Measurements from ENCODE around the gene PRR23C.
"Not testable (repeated sequence)": the region's sequence is repeated elsewhere in the genome, so short reads cannot be mapped to it uniquely, and the experiment has no call there.

Gene PRR23C

GRCh38 chr3:139044366-139045210 is at the start of gene PRR23C:
Gene PRR23C, minus strand, starts transcription at chr3:139044892. Its CDS starts 272 bp downstream, at chr3:139044620.
- no peak for DNase-seq

DNA sequence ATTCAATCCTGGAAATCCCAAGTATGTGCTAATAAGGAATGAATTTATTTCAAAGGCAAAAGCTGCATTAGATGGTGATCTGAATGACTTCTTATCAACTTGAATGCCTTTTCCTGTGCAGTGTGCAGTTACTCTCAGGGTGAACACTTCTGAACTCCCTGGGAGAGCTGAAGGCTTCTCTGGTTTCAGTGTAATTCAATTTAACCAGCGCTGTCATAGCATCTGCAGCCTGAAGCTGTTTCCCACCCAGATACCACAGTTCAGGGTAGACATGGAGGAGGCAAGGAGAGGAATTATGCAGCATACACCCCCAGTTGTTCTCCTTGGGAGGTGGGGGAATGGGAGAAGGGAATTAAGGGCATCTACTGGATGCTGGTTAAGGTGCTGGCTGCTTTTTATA is 49.1 kb upstream of the PRR23C start:
- no peak for DNase-seq

DNA sequence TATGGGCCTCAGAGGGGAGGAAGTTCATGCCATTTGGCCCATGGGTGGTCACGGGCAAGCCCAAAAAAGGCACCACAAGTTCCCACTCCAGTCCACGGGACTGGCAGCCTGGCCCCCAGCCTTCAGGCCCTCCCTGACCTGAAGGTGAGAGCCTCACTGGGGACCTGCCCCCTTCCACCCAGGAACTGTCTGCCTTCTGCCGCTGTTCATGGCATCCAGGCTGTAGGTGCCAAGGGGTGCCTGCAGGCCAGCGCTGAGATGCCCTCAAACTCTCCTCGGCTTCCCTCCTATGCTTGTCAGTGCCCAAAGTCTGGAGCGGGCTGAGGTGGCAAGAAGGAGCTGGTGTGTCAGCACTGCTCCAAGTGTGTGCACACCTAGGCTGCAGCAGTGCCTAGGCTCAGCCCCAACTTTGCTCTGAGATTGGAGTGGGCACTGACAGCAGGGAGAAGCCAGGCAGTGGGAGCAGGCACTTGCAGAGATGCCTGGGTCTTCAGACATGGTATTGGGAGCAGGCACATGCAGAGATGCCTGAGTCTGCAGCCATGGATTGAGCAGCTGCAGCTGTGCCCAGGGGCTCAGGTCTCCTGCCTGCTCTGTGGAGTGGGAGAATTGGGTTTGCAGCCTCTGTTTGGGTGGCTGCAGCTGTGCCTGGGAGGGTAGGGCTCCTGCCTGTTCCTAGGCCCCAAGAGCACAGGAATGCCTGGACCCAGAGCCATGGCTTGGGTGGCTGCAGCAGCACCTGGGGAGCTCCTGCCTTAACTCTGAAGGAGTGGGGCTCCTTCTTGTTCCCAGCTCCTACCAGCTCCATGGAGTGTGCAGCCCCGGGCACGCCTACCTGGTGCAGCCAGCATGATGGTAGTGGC is 44.0 kb upstream of the PRR23C start:
- DNase-seq: no peak

- DNase-seq: no peak
Measured at GRCh38 chr3:139087621-139088020, 42.9 kb upstream of the PRR23C start.

GRCh38 chr3:139084176-139084575 is 39.5 kb upstream of the PRR23C start:
- DNase-seq: no peak

DNA sequence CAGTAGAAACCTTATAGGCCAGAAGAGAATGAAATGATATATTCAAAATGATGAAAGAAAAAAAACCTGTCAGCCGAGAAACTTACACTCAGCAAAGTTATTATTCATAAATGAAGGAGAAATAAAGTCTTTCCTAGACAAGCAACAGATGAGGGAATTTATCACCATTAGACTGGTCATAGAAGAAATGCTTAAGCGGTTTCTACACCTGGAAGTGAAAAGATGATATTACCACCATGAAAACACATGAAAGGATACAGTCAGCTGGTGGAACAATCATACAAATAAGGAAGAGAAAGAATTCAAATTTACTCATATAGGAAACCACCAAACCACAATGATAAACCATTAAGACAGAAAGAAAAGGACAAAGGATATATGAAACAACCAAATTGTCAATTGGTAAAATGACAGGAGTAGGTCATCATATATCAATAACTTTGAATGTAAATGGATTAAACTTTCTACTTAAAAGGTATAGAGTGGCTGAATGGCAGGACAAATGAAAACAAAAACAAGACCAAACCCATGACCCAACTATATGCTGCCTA is 29.9 kb upstream of the PRR23C start:
- no peak for DNase-seq

DNA sequence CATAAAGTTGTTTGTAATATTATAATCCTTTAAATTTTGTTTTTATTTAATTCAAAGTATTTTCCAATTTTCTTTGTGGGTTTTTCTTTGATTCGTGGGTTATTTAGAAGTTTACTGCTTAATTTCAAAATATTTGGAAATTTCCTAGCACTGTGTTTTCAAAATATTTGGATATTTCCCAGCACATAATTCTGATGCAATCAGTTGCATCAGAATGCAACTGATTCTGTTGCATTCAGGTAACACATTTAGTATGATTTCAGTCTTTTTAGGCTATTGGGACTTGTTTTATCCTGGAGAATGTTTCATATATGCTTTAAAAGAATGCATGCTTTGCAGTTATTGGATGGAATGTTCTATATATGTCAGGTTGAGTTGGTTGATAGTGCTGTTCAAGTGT is 18.2 kb upstream of the PRR23C start:
- DNase-seq: no peak

DNA sequence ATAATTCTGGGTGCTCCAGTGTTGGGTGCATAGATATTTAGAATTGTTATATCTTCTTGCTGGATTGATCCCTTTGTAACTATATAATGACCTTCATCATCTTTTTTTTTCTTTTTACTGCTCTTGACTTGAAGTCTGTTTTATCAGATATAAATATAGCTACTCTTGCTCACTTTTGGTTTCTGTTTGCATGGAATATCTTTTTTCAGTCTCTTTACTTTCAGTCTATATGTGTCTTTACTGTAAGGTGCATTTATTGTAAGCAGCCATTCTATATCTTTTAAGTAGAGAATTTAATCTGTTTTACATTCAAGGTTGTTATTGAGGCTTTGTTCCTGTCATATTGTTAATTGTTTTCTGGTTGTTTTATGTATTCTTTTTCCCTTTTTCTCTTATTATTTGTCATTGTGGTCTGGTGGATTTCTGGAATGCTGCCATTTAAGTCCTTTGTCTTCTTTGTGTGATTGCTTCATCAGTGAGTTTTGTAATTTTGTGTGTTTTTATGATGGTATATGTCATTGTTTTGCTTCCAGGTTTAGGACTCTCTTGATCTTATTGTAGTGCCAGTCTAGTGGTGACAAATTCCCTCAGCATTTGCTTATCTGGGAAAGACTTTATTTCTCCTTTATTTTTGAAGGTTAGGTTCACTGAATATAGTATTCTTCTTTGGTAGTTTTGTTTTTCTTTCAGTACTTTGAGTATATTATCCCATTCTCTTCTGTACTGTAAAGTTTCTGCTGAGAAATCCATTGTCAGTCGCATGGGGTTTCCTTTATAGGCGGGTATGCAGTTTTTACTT is 8.3 kb upstream of the PRR23C start:
- no peak for DNase-seq

GRCh38 chr3:139043554-139044365 is 932 bp downstream of the PRR23C start:
- DNase-seq: no peak

DNA sequence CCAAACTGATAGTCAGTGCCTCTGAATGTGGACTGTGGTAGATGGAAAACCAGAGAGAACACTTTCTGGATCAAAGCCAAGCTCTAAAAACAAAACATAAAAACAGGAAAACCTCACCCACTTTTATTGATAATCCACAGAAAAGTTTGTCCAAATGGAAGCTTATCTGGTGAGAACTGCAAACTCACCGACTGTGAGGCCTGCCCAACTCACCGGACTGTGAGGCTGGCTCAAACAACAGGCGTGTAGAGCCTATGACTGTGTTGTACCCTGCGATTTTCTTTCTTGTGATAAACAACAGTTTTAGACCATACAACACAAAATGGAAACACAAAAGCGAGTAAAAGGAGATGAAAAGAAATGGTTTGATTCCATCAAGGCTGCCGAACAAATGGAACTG is 7.2 kb downstream of the PRR23C start:
- DNase-seq: no peak

GRCh38 chr3:139032326-139033002 is 12.2 kb downstream of the PRR23C start:
- DNase-seq: no peak

DNA sequence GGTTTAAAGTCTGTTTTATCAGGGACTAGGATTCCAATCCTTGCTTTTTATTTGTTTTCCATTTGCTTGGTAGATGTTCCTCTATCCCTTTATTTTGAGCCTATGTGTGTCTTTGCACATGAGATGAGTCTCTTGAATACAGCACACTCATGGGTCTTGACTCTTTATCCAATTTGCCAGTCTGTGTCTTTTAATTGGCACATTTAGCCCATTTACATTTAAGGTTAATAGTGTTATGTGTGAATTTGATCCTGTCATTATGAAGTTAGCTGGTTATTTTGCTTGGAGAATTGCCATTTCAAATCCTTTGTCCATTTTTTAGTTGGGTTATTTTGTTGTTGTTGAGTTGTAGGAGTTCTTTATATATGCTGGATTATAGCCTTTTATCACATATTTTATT is 14.1 kb downstream of the PRR23C start:
- not testable (repeated sequence) for DNase-seq

- no peak for DNase-seq
Measured at GRCh38 chr3:139024968-139025367, 19.7 kb downstream of the PRR23C start.

DNA sequence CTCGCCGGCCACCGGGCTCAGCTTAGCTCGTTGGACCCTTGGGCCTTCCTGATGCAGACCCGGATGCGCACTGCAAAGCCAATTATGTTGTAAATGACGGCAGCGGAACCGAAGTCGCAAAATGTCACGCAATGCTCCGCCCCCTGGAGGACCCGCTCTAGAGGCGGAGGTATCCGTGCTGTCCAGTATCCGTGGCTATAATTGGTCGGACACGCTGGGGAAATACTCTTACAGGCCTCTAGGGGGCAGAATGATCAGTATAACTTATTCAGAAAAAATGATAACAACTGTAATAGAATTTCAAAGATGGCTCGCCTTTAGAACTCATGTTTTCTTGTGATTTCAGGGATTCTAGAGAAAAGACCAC is 23.8 kb downstream of the PRR23C start, which contains the start of gene PRR23B:
Gene PRR23B (minus strand): TSS at position 59 of the 367 bp plus-strand sequence. CDS start 265 bp downstream, outside the sequence.
- DNase-seq: no peak

DNA sequence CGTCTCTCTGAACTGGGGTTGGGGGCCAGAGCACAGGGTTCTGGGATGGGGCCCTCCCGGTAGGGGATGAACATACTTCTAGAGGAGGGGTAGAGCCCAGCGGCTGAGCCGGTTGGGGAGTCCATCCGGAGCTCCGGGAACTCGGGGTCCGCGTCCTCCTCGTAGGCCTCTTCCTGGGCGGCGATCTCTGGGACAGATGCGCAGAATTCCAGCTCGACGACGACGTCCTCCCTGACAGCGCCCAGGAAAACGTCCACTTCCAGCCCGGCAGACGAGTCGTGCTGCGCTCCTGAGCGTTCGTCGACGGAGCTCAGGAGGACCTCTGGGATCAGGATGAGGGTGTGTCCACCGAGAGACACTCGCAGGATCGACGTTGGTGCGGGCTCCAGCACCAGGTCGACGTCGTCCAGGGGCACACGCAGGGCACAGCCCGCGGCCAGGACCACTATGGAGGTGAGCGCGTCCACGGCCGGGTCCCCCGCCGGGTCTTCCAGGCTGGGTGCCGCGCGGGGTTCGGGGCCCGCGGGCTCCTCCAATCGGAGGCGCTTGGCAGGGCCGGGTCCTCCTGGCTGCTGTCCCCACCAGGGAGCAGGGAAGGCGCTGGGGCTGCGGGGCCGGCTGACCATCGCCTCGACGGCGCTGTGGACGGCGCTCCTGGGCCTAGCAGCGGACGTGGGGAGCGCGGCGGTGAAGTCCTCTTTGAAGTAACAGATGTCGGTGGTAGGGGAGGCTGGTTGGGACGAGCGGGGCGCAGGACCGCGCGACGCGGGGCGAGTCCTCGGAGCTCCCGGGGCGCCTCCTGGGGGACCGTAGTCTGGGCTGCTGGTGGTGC is 24.4 kb downstream of the PRR23C start:
- DNase-seq: no peak

- DNase-seq: no peak
Measured at GRCh38 chr3:139016430-139017048, 28.2 kb downstream of the PRR23C start.

GRCh38 chr3:139006051-139006716 is 38.5 kb downstream of the PRR23C start, which contains the start of gene PRR23A:
Gene PRR23A, minus strand, starts transcription at chr3:139006268. Its CDS starts 0 bp downstream, at chr3:139006268.
- no peak for DNase-seq

GRCh38 chr3:139005356-139005993 is 39.2 kb downstream of the PRR23C start:
- no peak for DNase-seq

- DNase-seq: no peak
Measured at GRCh38 chr3:138995706-138996105, 49.0 kb downstream of the PRR23C start.
